DOHH2 (cell line): ENCODE data around the gene IMP3.

Source experiments
- CTCF ChIP-seq: fragments of 200-600 bp; sonication (generic); IDR thresholded peaks from one replicate; pipeline ENCODE4 v1.5.1; 2014; ENCODE audit warnings: antibody characterized with exemption, mild to moderate bottlenecking, low read depth, low read length; ENCODE audit not compliant: poor library complexity, severe bottlenecking
- EZH2phosphoT487 ChIP-seq: fragments of 200-600 bp; sonication (generic); IDR thresholded peaks from 2 replicates; pipeline ENCODE4 v1.6.1; 2017; ENCODE audit warnings: borderline replicate concordance, mild to moderate bottlenecking, antibody characterized with exemption, low read length, moderate library complexity, mixed read lengths

GRCh38 chr15:75663931-75664421, 24.0 kb upstream of the IMP3 start:
- no peak for TF ChIP-seq CTCF
- no peak for TF ChIP-seq EZH2phosphoT487
